ENCODE data around the gene TNFSF15. TPM values are rescaled to one million over a fixed set of nuclear protein-coding genes. Genes with fewer than 3 reads are reported as not detected.

Gene TNFSF15
- total and polyA plus RNA-seq, 2 of the 4 experiments (the other 2 are of a cell fraction), result 0.03 to 0.18 TPM

DNA sequence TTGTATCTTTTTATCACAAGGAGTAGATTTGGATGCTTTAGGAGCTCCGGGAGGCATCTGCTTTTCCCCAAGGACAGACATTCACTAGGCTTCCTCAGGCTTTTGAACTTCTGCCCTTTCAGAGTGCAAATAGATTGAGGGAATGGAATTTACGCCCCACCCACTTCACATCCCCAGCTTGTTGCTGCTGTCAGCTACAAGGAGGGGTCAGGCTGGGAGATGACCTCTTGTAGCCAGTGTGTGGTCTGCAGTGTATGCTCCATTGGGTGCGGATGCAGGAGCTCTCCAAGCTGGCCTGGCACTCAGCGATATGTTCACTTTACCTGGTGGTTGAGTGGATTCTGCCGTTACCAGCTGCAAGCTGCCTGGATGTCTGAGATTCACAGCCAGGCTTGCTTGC is 6.4 kb downstream of the TNFSF15 start:
- H2BK120ac ChIP-seq (ENCODE audit: low read depth, low read length), result no peak overlapping the region
- H4K8ac ChIP-seq (ENCODE audit: low read depth in 2 of 2, low read length in 2 of 2), result no peak overlapping the region
- DNase-seq (no peak), ATAC-seq (ENCODE audit: low read depth) (no peak)
- WGBS, 2 experiments (ENCODE audit: extremely low coverage in 2 of 2, insufficient read length in 1 of 2), result no CpG with 5 or more reads among the region's 5 CpGs
- H3K14ac ChIP-seq (replicated peaks; ENCODE audit: low read depth, low read length), result no peak overlapping the region
- H3K4me1 ChIP-seq (ENCODE audit: control insufficient read depth, insufficient read depth, low read length), result peaks cover 10% of the 10 kb centered on the region; the same call in 1 of the 2 replicates
- H3K23ac ChIP-seq (ENCODE audit: low read depth, low read length), result no peak overlapping the region
- H3K4me2 ChIP-seq (ENCODE audit: low read depth, low read length), result no peak overlapping the region
- peaks cover 5% of the 10 kb centered on the region; the same call in 1 of the 2 replicates for H3K9me1 ChIP-seq (ENCODE audit: insufficient read depth, low read length)
- H4K5ac ChIP-seq (ENCODE audit: low read depth, low read length), result no peak overlapping the region
- no peak overlapping the region for H3K4me3 ChIP-seq (ENCODE audit: insufficient read depth, low read depth, low read length)
- TF ChIP-seq, protein P1, sequence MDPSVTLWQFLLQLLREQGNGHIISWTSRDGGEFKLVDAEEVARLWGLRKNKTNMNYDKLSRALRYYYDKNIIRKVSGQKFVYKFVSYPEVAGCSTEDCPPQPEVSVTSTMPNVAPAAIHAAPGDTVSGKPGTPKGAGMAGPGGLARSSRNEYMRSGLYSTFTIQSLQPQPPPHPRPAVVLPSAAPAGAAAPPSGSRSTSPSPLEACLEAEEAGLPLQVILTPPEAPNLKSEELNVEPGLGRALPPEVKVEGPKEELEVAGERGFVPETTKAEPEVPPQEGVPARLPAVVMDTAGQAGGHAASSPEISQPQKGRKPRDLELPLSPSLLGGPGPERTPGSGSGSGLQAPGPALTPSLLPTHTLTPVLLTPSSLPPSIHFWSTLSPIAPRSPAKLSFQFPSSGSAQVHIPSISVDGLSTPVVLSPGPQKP (IDR thresholded peaks at IDR 0.05; ENCODE audit: borderline replicate concordance, low read depth, low read length), result no peak
- TF ChIP-seq MAFK (IDR thresholded peaks at IDR 0.05; ENCODE audit: low read depth, low read length) (no peak), CEBPB (IDR thresholded peaks at IDR 0.05; ENCODE audit: low read depth, low read length) (no peak), RCOR1 (IDR thresholded peaks at IDR 0.05; ENCODE audit: insufficient replicate concordance, low read length) (no peak), MAZ (IDR thresholded peaks at IDR 0.05; ENCODE audit: borderline replicate concordance, low read depth, low read length) (no peak), NFE2L2 (IDR thresholded peaks at IDR 0.05; ENCODE audit: low read depth, low read length) (no peak), FOS (IDR thresholded peaks at IDR 0.05; ENCODE audit: low read depth, low read length) (no peak), RFX5 (IDR thresholded peaks at IDR 0.05; ENCODE audit: low read depth, low read length) (no peak), BHLHE40 (IDR thresholded peaks at IDR 0.05; ENCODE audit: low read depth, low read length) (no peak), CHD1 (IDR thresholded peaks at IDR 0.05; ENCODE audit: low read depth, low read length) (no peak), MXI1 (IDR thresholded peaks at IDR 0.05; ENCODE audit: borderline replicate concordance, low read depth, low read length) (no peak), RAD21 (IDR thresholded peaks at IDR 0.05; ENCODE audit: low read length) (no peak), SMC3 (IDR thresholded peaks at IDR 0.05; ENCODE audit: low read depth, low read length) (no peak)
- TF ChIP-seq, protein P2, sequence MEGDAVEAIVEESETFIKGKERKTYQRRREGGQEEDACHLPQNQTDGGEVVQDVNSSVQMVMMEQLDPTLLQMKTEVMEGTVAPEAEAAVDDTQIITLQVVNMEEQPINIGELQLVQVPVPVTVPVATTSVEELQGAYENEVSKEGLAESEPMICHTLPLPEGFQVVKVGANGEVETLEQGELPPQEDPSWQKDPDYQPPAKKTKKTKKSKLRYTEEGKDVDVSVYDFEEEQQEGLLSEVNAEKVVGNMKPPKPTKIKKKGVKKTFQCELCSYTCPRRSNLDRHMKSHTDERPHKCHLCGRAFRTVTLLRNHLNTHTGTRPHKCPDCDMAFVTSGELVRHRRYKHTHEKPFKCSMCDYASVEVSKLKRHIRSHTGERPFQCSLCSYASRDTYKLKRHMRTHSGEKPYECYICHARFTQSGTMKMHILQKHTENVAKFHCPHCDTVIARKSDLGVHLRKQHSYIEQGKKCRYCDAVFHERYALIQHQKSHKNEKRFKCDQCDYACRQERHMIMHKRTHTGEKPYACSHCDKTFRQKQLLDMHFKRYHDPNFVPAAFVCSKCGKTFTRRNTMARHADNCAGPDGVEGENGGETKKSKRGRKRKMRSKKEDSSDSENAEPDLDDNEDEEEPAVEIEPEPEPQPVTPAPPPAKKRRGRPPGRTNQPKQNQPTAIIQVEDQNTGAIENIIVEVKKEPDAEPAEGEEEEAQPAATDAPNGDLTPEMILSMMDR (conservative IDR thresholded peaks at IDR 0.05; ENCODE audit: low read depth, low read length), result no peak
- TF ChIP-seq, protein P3, sequence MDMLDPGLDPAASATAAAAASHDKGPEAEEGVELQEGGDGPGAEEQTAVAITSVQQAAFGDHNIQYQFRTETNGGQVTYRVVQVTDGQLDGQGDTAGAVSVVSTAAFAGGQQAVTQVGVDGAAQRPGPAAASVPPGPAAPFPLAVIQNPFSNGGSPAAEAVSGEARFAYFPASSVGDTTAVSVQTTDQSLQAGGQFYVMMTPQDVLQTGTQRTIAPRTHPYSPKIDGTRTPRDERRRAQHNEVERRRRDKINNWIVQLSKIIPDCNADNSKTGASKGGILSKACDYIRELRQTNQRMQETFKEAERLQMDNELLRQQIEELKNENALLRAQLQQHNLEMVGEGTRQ (IDR thresholded peaks at IDR 0.05; ENCODE audit: low read depth, low read length), result no peak
- no TSS peak for BruUV-seq (replicated peaks)
- H2AFZ ChIP-seq (replicated peaks; ENCODE audit: low read length, poor library complexity), result peak overlapping the region; percentile 25
- H2BK5ac ChIP-seq (ENCODE audit: low read depth, low read length, poor library complexity, severe bottlenecking), result no peak overlapping the region
- no peak overlapping the region for H2AK9ac ChIP-seq (replicated peaks; ENCODE audit: low read depth, low read length, poor library complexity)
- no peak overlapping the region for H2BK20ac ChIP-seq (ENCODE audit: low read depth, low read length)
- no peak overlapping the region for H2AK5ac ChIP-seq (ENCODE audit: low read depth, low read length)
- dilution Hi-C loops (cut with HindIII; ENCODE audit: low sequenced_read_pairs, unreplicated experiment), result no loop called here
- intact Hi-C loops (cut with micrococcal nuclease), result no loop called here
- peaks cover 27% of the 10 kb centered on the region for H3K27me3 ChIP-seq (ENCODE audit: control insufficient read depth, insufficient read depth, low read length)
- in situ Hi-C loops (cut with MboI; ENCODE audit: low sequenced_read_pairs), result no loop called here
- H2BK15ac ChIP-seq (ENCODE audit: low read depth, low read length), result no peak overlapping the region
- ChIA-PET CTCF (no interaction called here), POLR2A (ENCODE audit: unreplicated experiment) (no interaction called here)
- H4K91ac ChIP-seq (ENCODE audit: insufficient read depth, low read depth, low read length), result no peak overlapping the region
- no peaks in the 10 kb centered on the region for H3K36me3 ChIP-seq (ENCODE audit: control insufficient read depth, insufficient read depth, low read length)
- no peaks in the 10 kb centered on the region for H3K79me1 ChIP-seq (ENCODE audit: low read depth in 1 of 2, low read length in 2 of 2)
- H3K56ac ChIP-seq (ENCODE audit: extremely low read depth, insufficient read depth, low read length), result no peak overlapping the region
- no peaks in the 10 kb centered on the region for H3K9me3 ChIP-seq (ENCODE audit: control insufficient read depth, insufficient read depth, low read length)
- H3K18ac ChIP-seq (ENCODE audit: low read depth, low read length), result no peak overlapping the region
- H4K20me1 ChIP-seq (ENCODE audit: insufficient read depth, low read length), result peaks cover 4% of the 10 kb centered on the region; the same call in 1 of the 2 replicates
- H3K4ac ChIP-seq (ENCODE audit: low read depth, low read length), result no peak overlapping the region
- H3K27ac ChIP-seq (ENCODE audit: insufficient read depth, low read length), result no peak overlapping the region
- H3K9ac ChIP-seq (ENCODE audit: low read depth, low read length), result no peak overlapping the region

Measured in IMR-90 (cell line).